CD4-positive, alpha-beta T cell treated with Interleukin-17A for 1 hour (primary cell): ENCODE data around the gene HDAC5.
"Not testable (repeated sequence)": the region's sequence is repeated elsewhere in the genome, so short reads cannot be mapped to it uniquely, and the experiment has no call there.

Experiments
- DNase-seq: peaks from one replicate; pipeline ENCODE4 v3.0.0-alpha.2; 2020

Gene HDAC5

DNA sequence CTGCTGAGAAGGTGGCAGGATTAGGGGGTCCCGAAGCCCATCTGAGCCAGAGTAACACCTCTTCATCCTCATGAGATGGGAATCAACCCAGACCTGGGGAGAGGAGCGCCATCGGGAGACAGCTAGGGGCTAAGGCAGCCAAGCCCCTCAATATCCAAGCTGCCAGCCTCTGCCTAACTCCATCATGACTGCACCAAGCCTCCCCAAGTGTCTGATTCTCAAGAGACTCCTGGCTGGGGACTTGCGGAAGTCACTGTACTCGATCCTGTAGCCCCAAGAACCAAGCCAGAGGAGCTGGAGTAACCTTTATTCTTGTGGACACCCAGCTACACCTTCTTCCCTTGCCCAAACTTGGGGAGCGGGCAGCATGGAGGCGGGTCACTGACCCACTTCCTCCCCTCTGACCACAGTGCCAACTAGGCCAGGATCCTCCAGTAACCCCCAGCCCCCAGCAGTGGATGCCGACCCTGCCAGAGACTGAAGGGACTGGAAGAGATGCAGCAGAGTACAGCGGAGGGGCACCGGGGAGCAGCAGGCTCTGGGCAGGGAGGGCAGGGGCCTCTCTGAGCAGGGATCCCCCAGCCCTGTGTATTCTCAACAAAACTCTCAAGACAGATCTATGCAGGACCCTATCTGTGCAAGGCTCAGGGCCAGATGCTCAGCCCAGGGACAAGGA lies 13.3 kb downstream of the HDAC5 start:
- DNase-seq = no peak

DNA sequence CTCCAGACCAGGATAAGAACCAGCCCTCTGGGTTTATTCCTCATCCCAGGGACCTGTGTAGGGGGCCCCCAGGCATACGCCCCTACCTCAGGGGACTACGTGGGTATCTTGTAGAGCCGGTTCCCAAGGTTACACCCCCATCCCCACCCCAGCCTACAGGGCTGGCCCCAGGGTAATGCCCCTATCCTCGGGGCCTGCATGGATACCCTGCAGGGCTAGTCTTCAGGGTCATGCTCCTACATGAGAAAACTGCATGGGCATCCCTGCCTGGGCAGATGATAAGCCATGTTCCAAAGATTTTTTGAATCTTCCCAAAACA lies 14.2 kb downstream of the HDAC5 start:
- no peak for DNase-seq

DNA sequence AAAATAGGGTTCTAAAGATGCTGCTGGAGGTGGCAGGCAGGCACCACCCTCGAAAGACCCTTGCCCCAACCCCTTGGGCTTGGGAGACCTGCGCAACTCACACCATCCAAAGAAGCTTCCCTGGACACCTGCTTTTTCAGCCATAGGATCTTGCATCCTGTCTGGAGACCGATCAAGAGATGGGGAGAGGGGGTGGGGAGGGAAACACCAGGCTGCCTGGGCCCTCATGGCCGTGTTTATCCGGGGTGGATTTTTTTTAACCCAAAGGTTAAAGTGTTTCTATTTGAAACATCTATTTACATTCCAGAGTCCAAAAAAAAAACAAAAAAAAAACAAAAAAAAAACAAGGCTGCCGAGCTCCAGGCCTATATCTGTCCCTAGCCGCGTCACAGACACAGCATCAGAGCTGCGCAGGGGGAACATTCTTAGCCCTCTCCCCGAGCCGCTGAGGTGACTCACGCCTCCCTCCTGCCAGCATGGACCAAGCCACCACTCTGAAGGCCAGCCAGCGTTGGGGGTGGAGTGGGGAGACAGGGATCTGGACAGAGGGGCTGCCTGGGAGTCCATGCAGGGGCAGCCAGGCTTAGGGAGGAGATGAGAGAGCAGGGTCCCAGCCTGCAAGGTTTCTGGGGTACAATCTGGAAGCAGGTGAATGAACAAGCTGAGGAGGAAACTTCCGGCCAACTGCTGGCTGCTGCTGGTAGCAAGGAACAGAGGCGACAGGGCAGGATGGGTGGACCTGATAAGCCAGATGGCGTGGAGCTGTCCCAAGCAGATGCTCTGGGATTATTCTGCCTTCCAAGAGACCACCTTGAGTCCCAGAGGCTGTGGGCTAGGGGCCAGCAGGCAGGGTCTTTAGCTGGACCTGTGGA lies 14.8 kb downstream of the HDAC5 start:
- DNase-seq = no peak

DNA sequence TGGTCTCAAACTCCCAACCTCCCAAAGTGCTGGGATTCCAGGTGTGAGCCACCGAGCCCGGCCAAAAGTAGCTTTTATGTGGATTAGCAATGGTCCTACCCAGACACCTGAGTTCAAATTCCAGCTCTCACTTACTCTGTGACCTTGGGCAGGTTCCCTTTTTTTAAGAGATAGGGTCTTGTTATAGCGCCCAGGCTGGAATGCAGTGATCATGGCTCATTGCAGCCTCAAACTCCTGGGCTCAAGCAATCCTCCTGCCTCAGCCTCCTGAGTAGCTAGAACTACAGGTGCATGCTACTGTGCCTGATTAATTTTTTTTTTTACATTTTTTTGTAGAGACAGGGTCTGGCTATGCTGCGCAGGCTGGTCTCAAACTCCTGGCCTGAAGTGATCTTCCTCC lies 16.6 kb downstream of the HDAC5 start:
- no peak for DNase-seq

DNA sequence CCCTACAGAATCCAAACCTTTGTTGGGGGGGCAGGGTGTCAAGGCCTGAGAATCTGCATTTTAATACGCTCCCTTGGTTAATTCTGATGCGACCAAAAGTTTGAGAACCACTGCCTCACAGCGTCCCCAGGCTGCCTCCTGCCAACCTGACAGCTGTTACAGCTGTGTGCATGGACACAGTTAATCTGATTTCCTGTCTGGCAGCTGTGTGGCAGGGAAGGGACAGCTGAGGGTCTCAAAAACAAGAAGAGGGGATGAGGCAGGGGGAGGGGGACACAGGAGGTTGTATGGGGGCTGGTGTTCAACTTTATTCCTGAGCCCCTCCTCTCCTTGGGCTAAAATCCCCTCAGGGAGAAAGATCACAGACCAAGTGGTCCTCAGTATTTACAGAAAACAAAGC lies 17.5 kb downstream of the HDAC5 start:
- no peak for DNase-seq

DNA sequence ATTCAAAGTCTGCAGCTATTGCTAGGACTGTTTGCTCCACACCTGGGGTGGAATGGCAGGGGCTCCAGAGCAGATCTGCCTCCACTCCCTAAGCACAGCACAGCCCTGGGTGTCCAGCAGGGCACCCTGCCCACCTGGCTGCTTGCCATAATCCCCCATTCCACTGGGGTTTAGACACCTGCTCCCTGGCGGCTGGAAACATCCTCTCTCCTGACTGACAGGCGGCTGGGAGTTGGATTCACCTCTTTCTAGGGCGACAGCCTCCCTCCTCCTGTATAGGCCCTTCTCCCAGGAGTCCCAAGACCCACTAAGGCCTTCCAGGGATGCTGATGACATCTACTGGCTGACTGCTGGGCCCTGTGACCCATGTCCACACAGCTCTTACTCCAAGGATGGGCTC lies 18.0 kb downstream of the HDAC5 start:
- no peak for DNase-seq

DNA sequence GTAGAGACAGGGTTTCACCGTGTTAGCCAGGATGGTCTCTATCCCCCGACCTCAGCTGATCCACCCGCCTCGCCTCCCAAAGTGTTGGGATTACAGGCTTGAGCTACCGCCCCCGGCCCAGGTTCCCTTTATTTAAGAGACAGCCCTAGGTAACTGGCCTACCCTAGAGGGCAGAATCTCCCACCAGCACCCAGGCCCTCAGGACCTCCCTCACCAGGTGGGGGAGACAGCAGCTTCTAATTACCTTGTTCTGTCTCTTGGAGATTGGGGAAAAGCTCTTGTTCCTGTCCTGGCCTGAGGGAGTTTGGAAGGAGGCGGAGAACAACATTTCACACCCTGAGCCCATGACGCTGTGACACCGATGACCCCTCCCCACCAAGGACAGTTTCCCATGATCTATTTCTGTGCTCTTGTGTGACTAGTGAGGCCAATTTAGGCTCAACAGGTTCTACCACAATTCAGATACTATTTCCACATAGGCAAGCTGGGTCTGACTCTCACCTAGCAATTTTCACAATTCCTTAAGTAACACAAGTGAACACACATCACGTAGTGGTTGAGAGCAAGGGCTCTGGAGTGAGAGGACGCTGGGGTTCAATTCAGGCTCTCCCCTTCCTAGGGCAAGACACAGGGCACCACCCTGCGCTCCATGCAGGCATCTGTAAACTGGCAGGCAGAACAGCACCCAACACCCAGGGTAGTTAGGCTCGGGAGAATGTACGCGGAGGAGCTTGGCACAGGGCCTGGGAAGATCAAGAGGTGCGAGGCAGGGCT lies 20.4 kb downstream of the HDAC5 start:
- no peak for DNase-seq

DNA sequence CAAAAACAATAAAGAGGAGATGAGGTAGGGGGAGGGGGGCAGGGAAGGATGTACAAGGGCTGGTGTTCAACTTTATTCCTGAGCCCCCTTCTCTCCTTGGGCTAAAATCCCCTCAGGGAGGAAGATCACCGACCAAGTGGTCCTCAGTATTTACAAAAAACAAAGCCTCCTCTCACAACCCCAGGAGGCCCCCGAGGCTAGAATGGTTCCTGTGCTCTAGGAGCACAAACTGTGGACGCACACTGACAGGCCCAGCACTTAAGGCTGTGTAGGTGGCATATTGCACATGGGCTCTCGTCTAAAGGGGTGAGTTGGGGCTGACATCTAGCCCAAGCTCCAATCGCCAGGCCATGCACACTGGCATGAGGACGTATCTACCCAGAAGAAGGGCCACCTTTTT lies 21.6 kb downstream of the HDAC5 start:
- not testable (repeated sequence) for DNase-seq

DNA sequence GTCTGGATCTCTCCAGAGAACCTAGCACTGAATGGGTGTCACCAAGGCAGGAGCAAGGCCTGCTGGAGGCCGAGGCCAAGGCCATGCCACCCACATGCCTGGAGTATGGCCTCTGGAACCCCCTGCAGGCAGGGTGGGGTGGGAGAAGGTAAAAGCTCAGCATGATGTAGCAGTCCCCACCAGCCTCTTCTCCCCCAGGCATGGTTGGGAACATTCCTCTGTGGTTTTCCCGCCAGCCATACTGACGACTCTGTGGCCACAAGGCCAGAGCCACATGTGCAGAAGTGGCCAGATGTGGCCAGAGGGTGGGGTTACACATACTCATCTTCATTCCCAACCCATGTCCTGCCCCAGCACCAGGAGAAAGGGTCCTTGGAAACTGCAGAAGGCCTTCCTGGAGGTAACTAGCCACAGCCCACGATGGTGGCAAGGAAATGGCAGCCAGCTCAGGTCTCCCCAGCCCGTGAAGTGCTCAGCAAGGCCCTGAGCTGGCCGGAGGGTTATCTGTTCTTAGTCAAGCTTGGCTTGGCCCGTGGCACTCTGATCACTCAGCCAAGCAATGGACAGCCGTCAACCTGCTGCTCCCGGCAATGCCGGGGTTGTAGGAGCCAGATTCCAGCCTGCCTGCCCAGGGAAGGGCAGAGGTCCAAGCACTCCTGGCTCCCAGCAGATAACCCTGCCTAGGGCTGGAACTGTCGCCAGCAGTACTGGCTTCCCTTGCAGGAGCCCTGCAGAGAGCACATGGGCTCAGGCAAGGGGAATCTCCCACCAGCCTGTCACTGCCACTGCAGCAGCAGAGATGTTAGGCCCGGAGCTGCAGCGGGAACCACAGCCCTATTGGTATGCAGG lies 26.1 kb downstream of the HDAC5 start:
- DNase-seq = no peak

DNA sequence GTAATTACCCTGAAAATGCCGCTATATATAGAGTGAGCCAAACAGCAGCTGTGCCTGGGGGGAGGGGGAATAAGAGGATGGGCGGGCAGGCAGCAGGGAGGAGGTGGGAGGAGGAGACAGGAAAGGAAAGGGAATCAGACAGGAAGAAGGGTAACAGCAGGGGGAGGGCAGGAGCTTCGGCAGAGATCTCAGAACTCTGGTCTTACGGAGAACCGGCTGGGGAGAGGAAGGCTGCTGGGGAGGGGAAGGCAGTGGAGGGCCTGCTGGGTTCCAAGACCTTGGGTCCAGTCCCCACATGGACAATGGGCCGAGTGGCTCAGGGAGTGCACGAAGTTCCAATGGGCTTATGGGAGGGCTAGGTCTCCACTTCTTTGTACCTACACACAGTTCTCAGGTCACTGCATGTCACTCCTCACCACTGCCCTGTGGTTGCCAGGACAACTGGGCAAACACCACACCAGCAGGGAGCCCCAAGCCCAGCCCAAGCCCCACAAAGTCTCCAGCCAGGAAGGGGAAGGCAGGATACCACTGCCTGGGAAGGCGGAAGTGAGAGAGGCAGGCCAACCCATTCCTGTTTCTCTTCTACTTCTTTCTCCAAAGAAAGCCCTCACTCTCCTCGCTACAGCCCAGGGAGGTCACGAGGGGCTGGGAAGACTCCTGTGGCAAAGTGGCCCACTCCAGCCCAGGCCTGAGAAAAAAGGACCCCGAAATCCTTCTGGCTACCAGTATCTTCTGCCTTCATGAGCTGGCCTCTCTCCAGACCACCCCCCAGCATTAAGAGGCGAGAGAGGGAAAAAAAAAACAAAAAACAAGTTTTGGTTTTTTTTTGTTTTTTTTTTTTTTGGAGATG lies 27.6 kb downstream of the HDAC5 start:
- DNase-seq = peak; percentile 34

DNA sequence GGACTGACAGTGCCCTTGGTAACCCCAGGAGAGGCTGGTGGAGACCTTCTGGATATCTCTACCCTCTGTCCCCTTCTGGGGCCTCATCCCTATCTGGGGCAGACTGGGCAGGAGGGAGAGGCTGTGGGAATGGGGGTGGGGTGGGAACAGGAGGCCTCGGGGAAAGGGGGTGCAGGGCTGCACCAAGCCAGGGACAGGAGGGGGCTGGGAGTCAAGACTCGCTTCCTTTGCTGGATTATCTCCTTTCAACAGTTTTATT lies 28.1 kb downstream of the HDAC5 start:
- DNase-seq = no peak

DNA sequence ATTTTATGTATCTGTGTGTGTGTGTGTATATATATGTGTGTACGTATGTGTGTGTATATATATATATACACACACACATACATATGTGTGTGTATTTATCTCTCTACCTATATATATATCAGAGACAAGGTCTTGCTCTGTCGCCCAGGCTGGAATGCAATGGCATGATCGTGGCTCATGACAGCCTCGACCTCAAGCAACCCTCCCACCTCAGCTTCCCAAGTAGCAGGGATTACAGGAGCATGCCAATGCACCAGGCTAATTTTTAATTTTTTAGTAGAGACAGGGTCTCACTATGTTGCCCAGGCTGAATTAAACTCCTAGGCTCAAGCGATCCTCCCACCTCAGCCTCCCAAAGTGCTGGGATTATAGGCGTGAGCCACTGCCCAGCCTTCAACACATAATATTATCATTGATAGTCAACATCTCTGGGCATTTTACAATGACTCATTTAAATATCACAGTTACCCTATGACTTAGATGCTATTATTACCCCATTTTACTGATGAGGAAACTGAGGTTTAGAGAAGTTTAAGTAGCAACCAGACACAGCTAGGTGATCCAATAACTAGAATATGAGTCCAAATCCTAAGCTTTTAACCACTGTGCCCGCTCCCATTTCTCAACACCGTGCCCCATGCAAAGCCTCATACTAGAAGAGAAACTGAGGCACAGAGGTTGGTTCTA lies 28.6 kb downstream of the HDAC5 start:
- no peak for DNase-seq

DNA sequence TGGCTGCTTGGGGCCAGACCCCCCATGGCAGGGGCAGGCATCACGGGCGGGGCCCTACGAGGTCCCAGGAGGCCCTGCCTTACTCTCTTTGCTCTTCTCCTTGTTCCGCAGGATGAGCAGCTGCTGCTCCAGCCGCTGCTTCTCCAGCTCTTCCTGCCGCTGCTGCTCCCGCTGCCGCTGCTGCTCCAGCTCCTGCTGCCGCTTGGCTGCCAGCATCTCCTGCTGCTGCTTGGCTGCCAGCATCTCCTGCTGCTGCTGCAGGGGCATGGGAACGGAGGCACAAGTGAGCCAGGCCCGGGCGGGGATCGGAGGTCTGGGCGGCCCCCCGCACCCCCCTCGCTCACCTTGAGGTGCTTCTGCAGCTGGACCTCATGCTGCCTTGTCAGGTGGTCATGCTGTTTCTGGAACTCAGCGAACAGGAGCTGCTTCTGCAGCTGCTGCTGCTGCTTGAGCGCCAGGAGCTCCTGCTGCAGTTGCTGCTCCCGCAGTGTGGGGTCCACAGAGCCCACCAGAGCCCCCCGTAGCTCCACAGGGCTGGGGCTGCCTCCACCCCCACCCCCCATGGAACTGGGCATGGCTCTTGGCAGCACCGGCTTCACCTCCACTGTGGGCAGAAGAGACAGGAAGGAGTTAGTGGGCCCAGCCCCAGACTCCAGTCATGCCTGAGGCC lies 30.1 kb downstream of the HDAC5 start:
- DNase-seq = no peak

DNA sequence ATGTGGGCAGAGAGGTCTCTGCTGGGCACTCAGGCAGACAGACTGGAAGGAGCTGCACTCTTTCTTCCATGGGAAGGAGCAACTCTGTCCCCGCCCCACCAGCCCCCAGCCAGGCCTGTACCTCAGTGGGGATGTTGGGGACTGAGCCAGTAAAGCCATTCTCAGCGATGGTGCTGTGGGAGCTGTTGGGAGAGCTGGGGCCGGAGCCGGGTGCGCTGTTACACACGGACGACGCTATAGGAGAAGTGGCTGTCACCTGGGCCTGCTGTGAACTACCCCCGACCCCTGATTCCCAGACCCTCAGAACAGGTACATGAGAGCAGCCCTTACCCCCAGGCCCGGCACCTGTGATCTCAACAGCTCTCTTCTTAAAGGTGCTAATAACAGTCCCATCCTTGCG lies 31.4 kb downstream of the HDAC5 start:
- no peak for DNase-seq

DNA sequence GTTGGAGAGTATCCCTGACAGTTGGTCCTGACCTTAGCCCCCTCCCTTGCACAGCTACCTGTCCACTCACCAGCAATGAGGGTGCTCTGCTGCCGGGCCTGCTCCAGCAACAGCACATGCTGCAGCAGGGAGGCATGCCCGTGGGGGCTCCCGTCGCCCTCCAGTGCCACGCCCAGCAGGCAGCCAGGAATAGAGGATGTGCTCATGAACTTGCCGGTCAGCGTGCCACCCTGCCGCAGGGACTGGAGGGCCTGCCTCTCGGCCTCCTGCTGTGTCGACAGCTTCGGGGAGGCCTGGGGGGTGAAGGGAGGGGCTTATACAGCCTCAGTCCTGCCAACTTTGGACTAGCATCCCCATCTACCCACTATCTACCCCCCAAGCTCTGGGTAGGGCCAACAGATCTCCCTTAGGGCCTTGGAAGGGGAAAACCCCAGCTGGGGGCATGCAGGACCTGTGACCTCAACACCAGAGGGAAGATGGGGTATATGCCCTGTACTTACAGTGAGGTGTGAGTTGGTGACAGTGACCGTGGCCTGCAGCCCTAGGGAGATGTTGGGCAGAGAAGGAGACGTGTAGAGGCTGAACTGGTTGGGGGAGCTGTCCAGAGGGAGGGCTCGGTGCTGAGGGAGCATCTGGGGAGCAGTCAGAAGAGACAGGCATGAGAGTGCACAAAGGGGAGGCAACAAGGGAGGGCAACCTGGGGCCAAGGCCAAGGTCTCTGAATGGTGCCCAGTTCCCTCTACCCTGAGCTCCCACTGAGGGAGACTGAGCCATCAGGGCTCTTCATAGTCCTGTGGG lies 32.0 kb downstream of the HDAC5 start:
- DNase-seq = no peak

DNA sequence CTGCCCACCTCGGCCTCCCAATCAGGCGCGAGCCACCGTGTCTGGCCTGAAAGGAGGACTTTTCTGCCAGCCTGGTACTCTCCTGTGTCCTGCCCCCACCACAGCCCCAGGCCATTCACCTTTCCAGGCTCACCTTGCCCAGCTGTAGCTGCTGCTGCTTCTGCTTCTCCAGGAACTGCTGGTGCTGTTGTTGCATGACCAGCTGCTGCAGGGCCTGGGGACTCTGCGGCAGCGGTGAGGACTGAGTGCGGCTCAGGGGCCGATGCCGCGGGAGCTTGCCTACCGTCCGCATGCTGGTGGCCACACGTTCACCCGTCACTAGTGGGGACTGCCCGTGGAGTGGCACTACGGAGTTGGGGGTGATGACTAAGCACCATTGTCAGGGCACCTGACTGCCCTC lies 35.2 kb downstream of the HDAC5 start:
- no peak for DNase-seq

DNA sequence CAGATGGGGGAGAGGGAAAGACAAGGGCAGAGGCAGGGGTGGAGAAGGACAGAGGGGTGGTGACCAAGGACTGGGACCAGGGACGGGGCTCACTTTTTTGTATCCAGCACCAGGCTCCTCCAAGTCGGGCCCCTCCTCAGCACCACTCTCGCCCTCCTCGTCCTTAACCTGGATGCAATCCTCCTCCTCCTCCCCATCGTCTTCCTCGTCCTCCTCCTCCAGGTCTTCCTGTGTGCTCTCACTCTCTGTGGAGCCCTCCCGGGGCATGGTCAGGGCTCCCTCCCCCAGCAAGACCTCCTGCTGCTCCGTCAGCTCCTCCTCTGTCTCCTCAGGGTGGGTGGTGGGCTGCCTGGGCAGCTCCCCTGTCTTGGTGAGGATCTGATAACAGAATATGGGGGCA lies 36.1 kb downstream of the HDAC5 start:
- DNase-seq = no peak

DNA sequence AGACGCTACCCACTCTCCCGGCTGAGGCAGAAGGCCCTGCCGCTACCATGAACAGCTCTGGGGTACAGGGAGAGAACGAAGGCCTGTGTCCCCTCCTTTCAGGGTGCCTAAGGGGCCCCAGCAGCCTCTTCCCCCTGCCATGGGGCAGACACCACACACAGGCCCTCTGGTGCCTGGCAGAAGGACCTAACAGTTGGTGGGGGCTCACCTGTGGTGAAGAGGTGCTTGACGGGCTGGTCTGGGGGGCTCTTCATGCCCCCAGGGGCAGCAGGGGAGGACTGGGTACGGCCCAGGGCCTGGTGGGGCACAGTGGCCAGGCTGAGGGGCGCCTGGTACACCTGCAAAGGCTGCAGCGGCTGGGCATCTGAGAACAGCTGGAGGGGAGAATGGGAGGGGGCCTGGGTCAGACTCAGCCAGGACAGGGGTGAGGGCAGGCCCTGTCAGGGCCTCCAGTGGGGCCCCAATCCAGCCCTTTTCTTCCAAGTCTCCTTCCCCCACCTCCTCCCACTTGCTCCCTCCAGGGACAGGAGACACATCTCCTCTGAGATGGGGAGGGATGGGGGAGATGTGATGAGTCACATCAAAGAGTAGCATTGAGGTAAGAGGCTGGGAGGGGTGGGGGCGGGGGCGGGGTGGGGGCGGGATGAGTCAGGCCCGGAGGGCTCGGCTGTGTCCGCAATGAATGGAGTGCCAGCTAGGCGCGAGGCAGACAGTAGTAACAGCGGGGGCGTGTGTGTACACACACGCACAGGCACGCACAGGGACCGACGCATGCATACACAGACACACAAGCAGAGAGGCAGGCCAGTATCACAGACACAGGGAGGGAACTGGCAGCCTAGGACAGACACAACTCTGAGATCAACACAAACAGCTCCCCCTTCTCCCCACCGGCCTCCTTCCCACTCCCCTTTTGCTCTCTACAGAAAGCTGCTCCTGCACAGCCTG lies 36.8 kb downstream of the HDAC5 start:
- no peak for DNase-seq

DNA sequence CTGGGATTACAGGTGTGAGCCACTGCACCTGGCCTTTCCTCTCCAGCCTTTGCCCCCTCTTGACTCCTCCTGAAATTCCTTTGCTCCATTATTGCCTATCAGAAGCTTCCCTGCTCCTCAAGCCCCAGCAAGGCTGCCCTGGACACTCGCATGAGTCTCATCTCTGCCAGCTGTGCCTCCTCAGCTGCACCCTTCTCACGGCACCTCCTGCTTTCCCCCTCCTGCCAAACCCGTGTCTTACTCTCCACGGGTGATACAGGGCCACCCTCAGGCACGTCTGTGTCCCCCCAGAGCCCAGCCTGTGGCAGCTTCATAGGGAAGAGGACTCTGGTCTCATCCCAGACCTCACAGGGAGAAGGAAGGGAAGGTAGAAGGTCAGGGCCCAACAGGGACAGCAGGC lies 37.5 kb downstream of the HDAC5 start:
- no peak for DNase-seq
